ENCODE data around the gene CLCNKB.
A peak's percentile ranks its signal among the peaks of the same experiment; 100 is the strongest.
"Not testable (repeated sequence)": the region's sequence is repeated elsewhere in the genome, so short reads cannot be mapped to it uniquely, and the experiment has no call there.

CLCNKB gene

GRCh38 chr1:16023050-16023653 lies 20.4 kb upstream of the CLCNKB start:
- ATAC-seq: no peak
- no peak for TF ChIP-seq ISL1 (CRISPR knock-in tag; IDR thresholded peaks at IDR 0.05)
- TF ChIP-seq TOX (CRISPR knock-in tag; IDR thresholded peaks at IDR 0.05; ENCODE audit: borderline replicate concordance): no peak
- TF ChIP-seq ARNTL (CRISPR knock-in tag; IDR thresholded peaks at IDR 0.05; ENCODE audit: borderline replicate concordance, low read depth): no peak
- TF ChIP-seq PATZ1 (CRISPR knock-in tag; IDR thresholded peaks at IDR 0.05; ENCODE audit: borderline replicate concordance): no peak
- TF ChIP-seq ZNF70 (CRISPR knock-in tag; IDR thresholded peaks at IDR 0.05): no peak

- ATAC-seq: not testable (repeated sequence)
Measured at GRCh38 chr1:16026302-16026701, 17.3 kb upstream of the CLCNKB start.

GRCh38 chr1:16026723-16027484 lies 16.7 kb upstream of the CLCNKB start:
- ATAC-seq: peak; percentile 61
- no peak for TF ChIP-seq TOX (CRISPR knock-in tag; IDR thresholded peaks at IDR 0.05; ENCODE audit: borderline replicate concordance)

- TF ChIP-seq ZC3H10 (CRISPR knock-in tag; IDR thresholded peaks at IDR 0.05): no peak
- TF ChIP-seq OSR1 (CRISPR knock-in tag; IDR thresholded peaks at IDR 0.05): no peak
- TF ChIP-seq CSDC2 (CRISPR knock-in tag; IDR thresholded peaks at IDR 0.05): no peak
- TF ChIP-seq ZNF565 (CRISPR knock-in tag; conservative IDR thresholded peaks at IDR 0.05; ENCODE audit: low read depth): no peak
- TF ChIP-seq ZFP3 (CRISPR knock-in tag; IDR thresholded peaks at IDR 0.05): no peak
- no peak for TF ChIP-seq SNAI2 (CRISPR knock-in tag; IDR thresholded peaks at IDR 0.05)
- TF ChIP-seq ZFP30 (CRISPR knock-in tag; IDR thresholded peaks at IDR 0.05): no peak
- no peak for TF ChIP-seq RARB (CRISPR knock-in tag; IDR thresholded peaks at IDR 0.05)
- no peak for TF ChIP-seq POU6F1 (CRISPR knock-in tag; IDR thresholded peaks at IDR 0.05; ENCODE audit: borderline replicate concordance, low read depth)
- no peak for TF ChIP-seq BACH2 (CRISPR knock-in tag; IDR thresholded peaks at IDR 0.05; ENCODE audit: borderline replicate concordance)
- TF ChIP-seq CSRNP3 (CRISPR knock-in tag; IDR thresholded peaks at IDR 0.05): no peak
- no peak for TF ChIP-seq TCF4 (CRISPR knock-in tag; IDR thresholded peaks at IDR 0.05; ENCODE audit: borderline replicate concordance)
- TF ChIP-seq ISL1 (CRISPR knock-in tag; IDR thresholded peaks at IDR 0.05): no peak
- no peak for TF ChIP-seq ARNTL (CRISPR knock-in tag; IDR thresholded peaks at IDR 0.05; ENCODE audit: borderline replicate concordance, low read depth)
- TF ChIP-seq PPARA (CRISPR knock-in tag; IDR thresholded peaks at IDR 0.05; ENCODE audit: borderline replicate concordance): no peak
- no peak for TF ChIP-seq TSHZ2 (CRISPR knock-in tag; IDR thresholded peaks at IDR 0.05)
- no peak for TF ChIP-seq ZNF8 (CRISPR knock-in tag; IDR thresholded peaks at IDR 0.05)
- no peak for TF ChIP-seq TOX (CRISPR knock-in tag; IDR thresholded peaks at IDR 0.05; ENCODE audit: borderline replicate concordance)
- TF ChIP-seq CREB5 (CRISPR knock-in tag; IDR thresholded peaks at IDR 0.05; ENCODE audit: low read depth): no peak
- ATAC-seq: no peak
Measured at GRCh38 chr1:16028237-16029002, 15.2 kb upstream of the CLCNKB start.

GRCh38 chr1:16029003-16029268 lies 14.6 kb upstream of the CLCNKB start:
- ATAC-seq: not testable (repeated sequence)
